Activated gamma-delta T cell (primary cell): ENCODE measurements around the gene FRMD1.

ENCODE experiments used
- DNase-seq: peaks from one replicate; lab custom pipeline; 2025; lab: John Stamatoyannopoulos, UW

Gene FRMD1

GRCh38 chr6:168111911-168112310, 32.9 kb upstream of the FRMD1 start:
- DNase-seq = no peak

GRCh38 chr6:168110437-168110836, 31.4 kb upstream of the FRMD1 start:
- no peak for DNase-seq

GRCh38 chr6:168109171-168109570, 30.2 kb upstream of the FRMD1 start:
- no peak for DNase-seq

GRCh38 chr6:168107191-168107983, 28.4 kb upstream of the FRMD1 start:
- no peak for DNase-seq

- no peak for DNase-seq
These were observed 27.6 kb upstream of the FRMD1 start for GRCh38 chr6:168106633-168107005.

- DNase-seq = no peak
These were observed 27.0 kb upstream of the FRMD1 start for GRCh38 chr6:168105813-168106632.

- no peak for DNase-seq
These were observed 25.6 kb upstream of the FRMD1 start for GRCh38 chr6:168104636-168105035.

- no peak for DNase-seq
These were observed 24.2 kb upstream of the FRMD1 start for GRCh38 chr6:168103050-168103830.

- DNase-seq = no peak
These were observed 23.4 kb upstream of the FRMD1 start for GRCh38 chr6:168102315-168102985.

- no peak for DNase-seq
These were observed 22.7 kb upstream of the FRMD1 start for GRCh38 chr6:168101590-168102314.

GRCh38 chr6:168100803-168101589, 22.0 kb upstream of the FRMD1 start:
- no peak for DNase-seq

- DNase-seq = no peak
These were observed 21.2 kb upstream of the FRMD1 start for GRCh38 chr6:168100011-168100802.

GRCh38 chr6:168099201-168100010, 20.4 kb upstream of the FRMD1 start:
- DNase-seq = no peak

GRCh38 chr6:168098431-168098861, 19.4 kb upstream of the FRMD1 start:
- DNase-seq = no peak

- DNase-seq = no peak
These were observed 18.8 kb upstream of the FRMD1 start for GRCh38 chr6:168097621-168098430.

GRCh38 chr6:168097221-168097620, 18.2 kb upstream of the FRMD1 start:
- no peak for DNase-seq

GRCh38 chr6:168096271-168096764, 17.3 kb upstream of the FRMD1 start:
- DNase-seq = no peak
